Neural progenitor cell (in vitro differentiated cells): ENCODE results near the gene NF1. TPM values are rescaled to one million over a fixed set of nuclear protein-coding genes. Genes with fewer than 3 reads are reported as not detected.
"Not testable (repeated sequence)": the region's sequence is repeated elsewhere in the genome, so short reads cannot be mapped to it uniquely, and the experiment has no call there.

Experiments used
- DNase-seq: peaks from one replicate; pipeline ENCODE4 v3.0.0-alpha.2; 2016; ENCODE audit warnings: low spot score
- H2AFZ ChIP-seq: fragments of 200-600 bp; sonication (generic); replicated peaks from 2 replicates; pipeline ENCODE4 v1.6.1; 2016; ENCODE audit warnings: antibody characterized with exemption
- H3F3A ChIP-seq: fragments of 200-600 bp; sonication (generic); 2 replicates; pipeline ENCODE4 v1.6.1; 2016; ENCODE audit warnings: antibody characterized with exemption, low read depth
- H3K27ac ChIP-seq: fragments of 200-600 bp; sonication (generic); 2 replicates; pipeline ENCODE4 v1.5.1; 2016; ENCODE audit warnings: mild to moderate bottlenecking
- H3K27me3 ChIP-seq: fragments of 200-600 bp; sonication (generic); 2 replicates; pipeline ENCODE4 v1.6.1; 2016; ENCODE audit warnings: mild to moderate bottlenecking, moderate library complexity
- H3K36me3 ChIP-seq: fragments of 200-600 bp; sonication (generic); 2 replicates; pipeline ENCODE4 v1.5.1; 2016
- H3K4me1 ChIP-seq: fragments of 200-600 bp; sonication (generic); 2 replicates; pipeline ENCODE4 v1.6.1; 2016; ENCODE audit warnings: mixed run types
- H3K4me2 ChIP-seq: fragments of 200-600 bp; sonication (generic); 2 replicates; pipeline ENCODE4 v1.6.1; 2016
- H3K4me3 ChIP-seq: fragments of 200-600 bp; sonication (generic); 2 replicates; pipeline ENCODE4 v1.5.1; 2016
- H3K79me2 ChIP-seq: fragments of 200-600 bp; sonication (generic); 2 replicates; pipeline ENCODE4 v1.6.1; 2016; ENCODE audit warnings: low read depth
- H3K9ac ChIP-seq: fragments of 200-600 bp; sonication (generic); 2 replicates; pipeline ENCODE4 v1.6.1; 2016
- H3K9me3 ChIP-seq: fragments of 200-600 bp; sonication (generic); 2 replicates; pipeline ENCODE4 v1.5.1; 2016; ENCODE audit warnings: low read depth
- H4K20me1 ChIP-seq: fragments of 200-600 bp; sonication (generic); 2 replicates; pipeline ENCODE4 v1.6.1; 2016; ENCODE audit warnings: low read depth
- H3K27ac Mint-ChIP-seq: 3 replicates; pipeline ENCODE4 v1.8.0; 2021; ENCODE audit warnings: mixed read lengths
- H3K27me3 Mint-ChIP-seq: 2 replicates; pipeline ENCODE4 v1.8.0; 2022; ENCODE audit warnings: low read depth, mild to moderate bottlenecking, inconsistent platforms, moderate library complexity, mixed read lengths; ENCODE audit not compliant: insufficient read depth
- H3K36me3 Mint-ChIP-seq: 3 replicates; pipeline ENCODE4 v1.8.0; 2021; ENCODE audit warnings: mixed read lengths
- H3K4me1 Mint-ChIP-seq: 3 replicates; pipeline ENCODE4 v1.8.0; 2021; ENCODE audit warnings: mixed read lengths
- H3K4me3 Mint-ChIP-seq: 3 replicates; pipeline ENCODE4 v1.8.0; 2021; ENCODE audit warnings: mild to moderate bottlenecking, moderate library complexity, mixed read lengths
- H3K9me3 Mint-ChIP-seq: 3 replicates; pipeline ENCODE4 v1.8.0; 2020; ENCODE audit warnings: mixed read lengths
- CTCF ChIP-seq: fragments of 200-600 bp; sonication (generic); IDR thresholded peaks from 2 replicates; pipeline ENCODE4 v1.5.1; 2017; ENCODE audit warnings: antibody characterized with exemption, mild to moderate bottlenecking
- EZH2 ChIP-seq: fragments of 200-600 bp; sonication (generic); IDR thresholded peaks from 2 replicates; pipeline ENCODE4 v1.6.1; 2017; ENCODE audit warnings: antibody characterized with exemption, mild to moderate bottlenecking, moderate library complexity
- EZH2phosphoT487 ChIP-seq: fragments of 200-600 bp; sonication (generic); IDR thresholded peaks from 2 replicates; pipeline ENCODE4 v1.6.1; 2017; ENCODE audit warnings: antibody characterized with exemption
- total RNA-seq: library from RNA; depleted of rRNA; stranded (reverse); fragments of >200 nt; gene quantifications from 2 replicates; pipeline ENCODE4 v1.2.3, GENCODE V29; 2015; ENCODE audit warnings: low replicate concordance

The NF1 gene
- total RNA-seq, 1 donor from 2014 or later, result 54.8 TPM

- Histone ChIP-seq H2AFZ (no peak overlapping the region), H3K27me3 (no peaks in the 10 kb centered on the region), H3K4me1 (peaks cover 9% of the 10 kb centered on the region), H3K27ac (no peak overlapping the region), H3K4me2 (no peak overlapping the region), H3K79me2 (no peaks in the 10 kb centered on the region), H3K9ac (no peak overlapping the region), H3K4me3 (no peak overlapping the region), H3K36me3 (peaks cover 2% of the 10 kb centered on the region), H3K9me3 (no peaks in the 10 kb centered on the region), H4K20me1 (no peaks in the 10 kb centered on the region), H3F3A (no peaks in the 10 kb centered on the region)
- no peak for DNase-seq
- Mint-ChIP-seq H3K27ac (no peak overlapping the region), H3K4me1 (no peaks in the 10 kb centered on the region), H3K4me3 (no peak overlapping the region), H3K9me3 (no peaks in the 10 kb centered on the region), H3K27me3 (no peaks in the 10 kb centered on the region), H3K36me3 (peaks cover 32% of the 10 kb centered on the region)
- TF ChIP-seq CTCF, result no peak
- no peak for TF ChIP-seq EZH2
- no peak for TF ChIP-seq EZH2phosphoT487
Observed at GRCh38 chr17:31279401-31279800, 184.6 kb downstream of the NF1 start.

GRCh38 chr17:31281061-31281460, 186.3 kb downstream of the NF1 start:
- Histone ChIP-seq H3K36me3 (peaks cover 2% of the 10 kb centered on the region), H2AFZ (no peak overlapping the region), H3K4me1 (peaks cover 9% of the 10 kb centered on the region), H3K9me3 (no peaks in the 10 kb centered on the region), H3K27ac (no peak overlapping the region), H3K79me2 (no peaks in the 10 kb centered on the region), H3K9ac (no peak overlapping the region), H3F3A (no peaks in the 10 kb centered on the region), H3K4me3 (no peak overlapping the region), H3K27me3 (no peaks in the 10 kb centered on the region), H4K20me1 (no peaks in the 10 kb centered on the region), H3K4me2 (no peak overlapping the region)
- no peak overlapping the region for H3K27ac Mint-ChIP-seq
- no peaks in the 10 kb centered on the region for H3K27me3 Mint-ChIP-seq
- no peak overlapping the region for H3K4me3 Mint-ChIP-seq
- no peak for DNase-seq
- peaks cover 25% of the 10 kb centered on the region for H3K36me3 Mint-ChIP-seq
- TF ChIP-seq EZH2, result no peak
- TF ChIP-seq EZH2phosphoT487, result no peak
- TF ChIP-seq CTCF, result no peak
- H3K4me1 Mint-ChIP-seq, result no peaks in the 10 kb centered on the region
- no peaks in the 10 kb centered on the region for H3K9me3 Mint-ChIP-seq

GRCh38 chr17:31283841-31284240, 189.1 kb downstream of the NF1 start:
- Histone ChIP-seq H2AFZ (no peak overlapping the region), H3K4me1 (peaks cover 9% of the 10 kb centered on the region), H3K79me2 (no peaks in the 10 kb centered on the region), H3K9me3 (no peaks in the 10 kb centered on the region), H3K4me3 (no peak overlapping the region), H3K27ac (no peak overlapping the region), H3K27me3 (no peaks in the 10 kb centered on the region), H3K9ac (no peak overlapping the region), H4K20me1 (no peaks in the 10 kb centered on the region), H3F3A (no peaks in the 10 kb centered on the region), H3K4me2 (no peak overlapping the region), H3K36me3 (no peaks in the 10 kb centered on the region)
- Mint-ChIP-seq H3K4me3 (no peak overlapping the region), H3K4me1 (no peaks in the 10 kb centered on the region), H3K27ac (no peak overlapping the region), H3K27me3 (no peaks in the 10 kb centered on the region), H3K9me3 (no peaks in the 10 kb centered on the region), H3K36me3 (peaks cover 21% of the 10 kb centered on the region)
- no peak for DNase-seq
- TF ChIP-seq EZH2phosphoT487 (no peak), CTCF (no peak), EZH2 (no peak)

GRCh38 chr17:31286587-31286986, 191.8 kb downstream of the NF1 start:
- H4K20me1 ChIP-seq, result no peaks in the 10 kb centered on the region
- Mint-ChIP-seq H3K36me3 (peaks cover 14% of the 10 kb centered on the region), H3K4me3 (no peak overlapping the region), H3K9me3 (no peaks in the 10 kb centered on the region), H3K27me3 (no peaks in the 10 kb centered on the region), H3K27ac (no peak overlapping the region), H3K4me1 (no peaks in the 10 kb centered on the region)
- TF ChIP-seq EZH2, result no peak
- TF ChIP-seq EZH2phosphoT487, result no peak
- TF ChIP-seq CTCF, result no peak
- no peak overlapping the region for H3K27ac ChIP-seq
- no peaks in the 10 kb centered on the region for H3K27me3 ChIP-seq
- H3F3A ChIP-seq, result no peaks in the 10 kb centered on the region
- H3K9ac ChIP-seq, result no peak overlapping the region
- H3K4me2 ChIP-seq, result no peak overlapping the region
- H3K4me1 ChIP-seq, result no peaks in the 10 kb centered on the region
- H3K9me3 ChIP-seq, result no peaks in the 10 kb centered on the region
- no peak overlapping the region for H2AFZ ChIP-seq
- no peaks in the 10 kb centered on the region for H3K79me2 ChIP-seq
- no peaks in the 10 kb centered on the region for H3K36me3 ChIP-seq
- no peak for DNase-seq
- H3K4me3 ChIP-seq, result no peak overlapping the region

GRCh38 chr17:31287932-31288331, 193.2 kb downstream of the NF1 start:
- H3K4me3 Mint-ChIP-seq, H3K79me2 ChIP-seq, H3K27me3 Mint-ChIP-seq, H3K27ac ChIP-seq, H3K9ac ChIP-seq, DNase-seq, H3K4me1 Mint-ChIP-seq, H3K27ac Mint-ChIP-seq, H3K9me3 ChIP-seq, H4K20me1 ChIP-seq, H3K4me2 ChIP-seq, H3F3A ChIP-seq, H3K27me3 ChIP-seq, H3K36me3 ChIP-seq, H3K4me1 ChIP-seq, H2AFZ ChIP-seq, H3K9me3 Mint-ChIP-seq, H3K4me3 ChIP-seq: not testable (repeated sequence)
- peaks cover 10% of the 10 kb centered on the region for H3K36me3 Mint-ChIP-seq
